K562 (cell line): ENCODE data around the gene SMIM35. TPM values are rescaled to one million over a fixed set of nuclear protein-coding genes. Genes with fewer than 3 reads are reported as not detected.

Experiments
- ATAC-seq: fragments of 200-7000 bp; cut with Tn5 transposase; 3 replicates; pipeline ENCODE4 v1.9.1; 2020; ENCODE audit warnings: moderate library complexity
- BruUV-seq: library from RNA; stranded (reverse); fragments of 400-500 nt; replicated peaks from 2 replicates; lab custom pipeline; 2021; lab: Mats Ljungman, UMichigan
- CTCF ChIA-PET: fragments of 300-600 bp; formaldehyde crosslinking; extraction: SDS; loops from one replicate; lab custom pipeline; 2021; ENCODE audit warnings: low intra/inter-chr PET ratio; lab: Yijun Ruan, JAX
- POLR2A ChIA-PET: fragments of 300-600, 350-650 bp; sonication (Branson Sonifier 250); formaldehyde crosslinking; extraction: SDS; loops from one replicate; lab custom pipeline; 2021; ENCODE audit warnings: antibody characterized with exemption, inconsistent platforms; lab: Yijun Ruan, JAX
- DNase-seq, 4 experiments: peaks; one replicate each; pipeline versions ENCODE4 v3.0.0 to v3.0.0-alpha.2; 2011 to 2018; ENCODE audit warnings: low spot score in 3 of 4, mixed read lengths in 3 of 4; ENCODE audit errors: extremely low read depth in 1 of 4
- FAIRE-seq: peaks from 2 replicates; lab custom pipeline; 2011; peaks lifted over from hg19 to GRCh38; lab: Jason Lieb, UNC
- H2AFZ ChIP-seq: 2 replicates; pipeline ENCODE4 v1.6.0; 2011; ENCODE audit warnings: low read depth, low read length, control low read depth, inconsistent platforms
- H3K27ac ChIP-seq: fragments of 200-600 bp; 3 replicates; pipeline ENCODE4 v1.8.0; 2011; ENCODE audit warnings: low read depth, mild to moderate bottlenecking, control low read depth, inconsistent platforms, low read length, moderate library complexity, mixed read lengths; ENCODE audit errors: extremely low read depth
- H3K27me3 ChIP-seq, 2 experiments: fragments of 300-600 bp in 1 of 2; 2 replicates in 1 of 2; 3 replicates in 1 of 2; pipeline versions ENCODE4 v1.6.0 to v1.8.0; 2011; ENCODE audit warnings: inconsistent platforms in 2 of 2, low read length in 2 of 2, mild to moderate bottlenecking in 1 of 2, mixed read lengths in 1 of 2, moderate library complexity in 1 of 2; ENCODE audit not compliant: control insufficient read depth in 2 of 2, insufficient read depth in 2 of 2
- H3K36me3 ChIP-seq: fragments of 300-600 bp; 3 replicates; pipeline ENCODE4 v1.8.0; 2011; ENCODE audit warnings: mild to moderate bottlenecking, low read length, inconsistent platforms; ENCODE audit not compliant: control insufficient read depth, insufficient read depth
- H3K4me1 ChIP-seq, 2 experiments: fragments of 200-600 bp in 1 of 2; replicated peaks in 1 of 2; 2 replicates in 1 of 2; 3 replicates in 1 of 2; pipeline versions ENCODE4 v1.5.1 to v1.8.0; 2011; ENCODE audit warnings: inconsistent platforms in 2 of 2, low read length in 2 of 2, mild to moderate bottlenecking in 1 of 2, mixed read lengths in 1 of 2, moderate library complexity in 1 of 2; ENCODE audit not compliant: control insufficient read depth in 2 of 2, insufficient read depth in 2 of 2
- H3K4me2 ChIP-seq: 2 replicates; pipeline ENCODE4 v1.6.1; 2011; ENCODE audit warnings: low read length, control low read depth, inconsistent platforms, mixed read lengths; ENCODE audit not compliant: insufficient read depth
- H3K4me3 ChIP-seq: fragments of 200-600 bp; sonication (generic), shearing (Covaris generic); 2 replicates; pipeline ENCODE4 v1.5.1; 2016; ENCODE audit warnings: control low read depth, inconsistent platforms
- H3K79me2 ChIP-seq: fragments of 200-600 bp; 3 replicates; pipeline ENCODE4 v1.8.0; 2011; ENCODE audit warnings: low read length, inconsistent platforms; ENCODE audit not compliant: control insufficient read depth, insufficient read depth
- H3K9ac ChIP-seq, 2 experiments: 2 replicates each; pipeline versions ENCODE4 v1.6.0 to v1.6.1; 2011; ENCODE audit warnings: low read depth in 2 of 2, low read length in 2 of 2, control low read depth in 1 of 2, inconsistent platforms in 1 of 2, mild to moderate bottlenecking in 1 of 2, mixed read lengths in 1 of 2; ENCODE audit not compliant: insufficient read depth in 1 of 2
- H3K9me1 ChIP-seq: one replicate; pipeline ENCODE4 v1.6.0; 2011; ENCODE audit warnings: inconsistent platforms, mild to moderate bottlenecking, low read length, moderate library complexity; ENCODE audit not compliant: control insufficient read depth, insufficient read depth
- H3K9me3 ChIP-seq: replicated peaks from 2 replicates; pipeline ENCODE4 v1.5.1; 2011; ENCODE audit warnings: low read depth, low read length, inconsistent platforms; ENCODE audit not compliant: control insufficient read depth, insufficient read depth
- H4K20me1 ChIP-seq: replicated peaks from 2 replicates; pipeline ENCODE4 v1.6.1; 2011; ENCODE audit warnings: low read length, inconsistent platforms, mixed read lengths; ENCODE audit not compliant: control insufficient read depth, insufficient read depth
- ATF4 ChIP-seq: fragments of 450-650 bp; formaldehyde crosslinking; IDR thresholded peaks from 2 replicates; pipeline ENCODE4 v1.4.0; 2022; ENCODE audit warnings: mild to moderate bottlenecking, moderate library complexity
- CSDE1 ChIP-seq, 2 experiments: fragments of 450-650 bp; IDR thresholded peaks; 2 replicates each; pipeline ENCODE4 v1.6.1; 2016; ENCODE audit warnings: mild to moderate bottlenecking in 1 of 2
- GABPA ChIP-seq: fragments of 200-800 bp; sonication (Bioruptor generic); conservative IDR thresholded peaks from 2 replicates; pipeline ENCODE4 v1.6.1; 2016; ENCODE audit warnings: low read depth, missing genetic modification characterization, missing compliant biosample characterization
- NCOA1 ChIP-seq: fragments of 450-650 bp; IDR thresholded peaks from 2 replicates; pipeline ENCODE4 v1.6.1; 2016; ENCODE audit warnings: low read depth
- PHF8 ChIP-seq: fragments of 200-600 bp; sonication (generic); IDR thresholded peaks from 2 replicates; pipeline ENCODE4 v1.6.1; 2012; ENCODE audit warnings: mixed run types, mild to moderate bottlenecking, inconsistent platforms, low read length, moderate library complexity, borderline replicate concordance
- PPARD ChIP-seq: fragments of 250-450 bp; sonication (Bioruptor Pico); IDR thresholded peaks from 2 replicates; pipeline ENCODE4 v1.8.0; 2022; ENCODE audit warnings: inconsistent platforms, mild to moderate bottlenecking, moderate library complexity
- STAG1 ChIP-seq: sonication (generic); formaldehyde crosslinking; IDR thresholded peaks from 2 replicates; pipeline ENCODE4 v1.5.0; 2020; ENCODE audit warnings: missing genetic modification reagents, borderline replicate concordance
- ZNF586 ChIP-seq: fragments of 450-650 bp; formaldehyde crosslinking; conservative IDR thresholded peaks from 2 replicates; pipeline ENCODE4 v1.4.0; 2020; ENCODE audit warnings: mild to moderate bottlenecking, moderate library complexity
- WGBS: fragments of 100-300 bp; shearing (Covaris generic); methylation state at CpG from one replicate; pipeline ENCODE4 v1.1.6; 2016; ENCODE audit warnings: low coverage, mixed read lengths; ENCODE audit not compliant: insufficient coverage; ENCODE audit errors: missing lambda C conversion rate; 5-methylcytosine and 5-hydroxymethylcytosine counted together
- in situ Hi-C: fragments of 300-500 bp; cut with MboI; formaldehyde crosslinking; loops from 4 replicates; pipeline ENCODE4 v1.15.0; 2018; ENCODE audit warnings: inconsistent platforms, mixed read lengths
- intact Hi-C: fragments of 100-400 bp; cut with micrococcal nuclease; formaldehyde crosslinking; loops from 2 replicates; pipeline ENCODE4 v1.14.2; 2022
- polyA plus RNA-seq, 8 experiments: library from polyadenylated mRNA; depleted of rRNA in 4 of 8; stranded (reverse) in 5 of 8; unstranded in 3 of 8; fragments of >200 nt; fragmentation: Nextera tagmentation in 2 of 8; fragmentation: Illumina TruSeq in 1 of 8; extraction: Ambion mirVana in 2 of 8; extraction: Trizol in 1 of 8; gene quantifications; 2 replicates each; pipeline versions ENCODE4 v1.2.1 to v1.2.3, GENCODE V29; 2011 to 2014; ENCODE audit warnings: inconsistent platforms in 1 of 8, missing spikeins in 1 of 8
- total RNA-seq, 7 experiments: library from RNA; depleted of rRNA in 6 of 7; stranded (reverse); fragments of >200 nt in 6 of 7; fragmentation: Illumina TruSeq in 2 of 7; extraction: Trizol in 2 of 7; gene quantifications; 2 replicates each; pipeline versions ENCODE4 v1.2.1 to v1.2.3, GENCODE V29; 2011 to 2021; ENCODE audit warnings: low replicate concordance in 1 of 7
- TF ChIP-seq, protein P1 (sequence below), 2 experiments: fragments of 250-450 bp in 1 of 2; fragments of 450-650 bp in 1 of 2; sonication (Bioruptor Pico) in 1 of 2; IDR thresholded peaks; 2 replicates each; pipeline versions ENCODE4 v1.6.1 to v1.8.0; 2016 to 2021; ENCODE audit warnings: mild to moderate bottlenecking in 2 of 2, moderate library complexity in 2 of 2, missing compliant biosample characterization in 1 of 2, missing genetic modification characterization in 1 of 2
- TF ChIP-seq, protein P2 (sequence below): fragments of 450-650 bp; IDR thresholded peaks from 2 replicates; pipeline ENCODE4 v1.6.1; 2017; ENCODE audit warnings: antibody characterized with exemption

SMIM35 gene
- total and polyA plus RNA-seq, 9 of the 15 experiments (the other 6 are each of a cell fraction or from before 2014, with no cell fraction given) = 0.03 TPM; not detected in 7

- H3K9me1 ChIP-seq = no peaks in the 10 kb centered on the region
- FAIRE-seq (no peak), DNase-seq (no peak), ATAC-seq (no peak)
- no TSS peak for BruUV-seq
- H2AFZ ChIP-seq = no peak overlapping the region
- H3K27me3 ChIP-seq = no peaks in the 10 kb centered on the region
- no peaks in the 10 kb centered on the region for H3K79me2 ChIP-seq
- in situ Hi-C loops (no loop called here), intact Hi-C loops (no loop called here)
- ChIA-PET CTCF (no interaction called here), POLR2A (interaction anchor here (0.8 to 1.0 kb wide), 4 partner anchors 13 to 32 kb away, joined by 3 to 5 read pairs (median 4); partner anchors contain the start of gene IL10RA)
- H4K20me1 ChIP-seq = no peaks in the 10 kb centered on the region
- H3K4me2 ChIP-seq = no peak overlapping the region
- no peak overlapping the region for H3K4me3 ChIP-seq
- H3K27ac ChIP-seq = no peak overlapping the region
- H3K9ac ChIP-seq = peak overlapping the region in 1 of 2 experiments; percentile 66; a peak in 2 of 4 replicates
- H3K36me3 ChIP-seq = peaks cover 18% of the 10 kb centered on the region; the same call in 2 of the 3 replicates
- WGBS = 58% methylated on average over 3 of the region's 3 CpGs
- H3K9me3 ChIP-seq = no peaks in the 10 kb centered on the region; the same call in 1 of the 2 replicates
- H3K4me1 ChIP-seq = peaks cover 41 to 45% of the 10 kb centered on the region in 2 experiments
- TF ChIP-seq ZNF586 (CRISPR knock-in tag) (no peak), NCOA1 (no peak), ATF4 (CRISPR knock-in tag) (no peak), GABPA (no peak), CSDE1 (IDR thresholded peaks at IDR 0.05) (no peak), PPARD (CRISPR knock-in tag) (no peak), PHF8 (no peak), STAG1 (CRISPR knock-in tag) (no peak)
- TF ChIP-seq, protein P1, sequence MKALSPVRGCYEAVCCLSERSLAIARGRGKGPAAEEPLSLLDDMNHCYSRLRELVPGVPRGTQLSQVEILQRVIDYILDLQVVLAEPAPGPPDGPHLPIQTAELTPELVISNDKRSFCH (CRISPR knock-in tag; IDR thresholded peaks at IDR 0.05) = no peak
- TF ChIP-seq, protein P1 (tag; IDR thresholded peaks at IDR 0.05) = no peak
- TF ChIP-seq, protein P2, sequence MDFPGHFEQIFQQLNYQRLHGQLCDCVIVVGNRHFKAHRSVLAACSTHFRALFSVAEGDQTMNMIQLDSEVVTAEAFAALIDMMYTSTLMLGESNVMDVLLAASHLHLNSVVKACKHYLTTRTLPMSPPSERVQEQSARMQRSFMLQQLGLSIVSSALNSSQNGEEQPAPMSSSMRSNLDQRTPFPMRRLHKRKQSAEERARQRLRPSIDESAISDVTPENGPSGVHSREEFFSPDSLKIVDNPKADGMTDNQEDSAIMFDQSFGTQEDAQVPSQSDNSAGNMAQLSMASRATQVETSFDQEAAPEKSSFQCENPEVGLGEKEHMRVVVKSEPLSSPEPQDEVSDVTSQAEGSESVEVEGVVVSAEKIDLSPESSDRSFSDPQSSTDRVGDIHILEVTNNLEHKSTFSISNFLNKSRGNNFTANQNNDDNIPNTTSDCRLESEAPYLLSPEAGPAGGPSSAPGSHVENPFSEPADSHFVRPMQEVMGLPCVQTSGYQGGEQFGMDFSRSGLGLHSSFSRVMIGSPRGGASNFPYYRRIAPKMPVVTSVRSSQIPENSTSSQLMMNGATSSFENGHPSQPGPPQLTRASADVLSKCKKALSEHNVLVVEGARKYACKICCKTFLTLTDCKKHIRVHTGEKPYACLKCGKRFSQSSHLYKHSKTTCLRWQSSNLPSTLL = no peak
These were observed 87.3 kb downstream of the SMIM35 start for GRCh38 chr11:117999354-117999993.
